CD4-positive, alpha-beta T cell treated with Interleukin-2 at 100 ng/mL for 4 hours (primary cell): ENCODE measurements around the gene ODF2.
"Not testable (repeated sequence)": the region's sequence is repeated elsewhere in the genome, so short reads cannot be mapped to it uniquely, and the experiment has no call there.

Experiments used
- DNase-seq: peaks from one replicate; pipeline ENCODE4 v3.0.0-alpha.2; 2020; ENCODE audit warnings: low spot score

The ODF2 gene

DNA sequence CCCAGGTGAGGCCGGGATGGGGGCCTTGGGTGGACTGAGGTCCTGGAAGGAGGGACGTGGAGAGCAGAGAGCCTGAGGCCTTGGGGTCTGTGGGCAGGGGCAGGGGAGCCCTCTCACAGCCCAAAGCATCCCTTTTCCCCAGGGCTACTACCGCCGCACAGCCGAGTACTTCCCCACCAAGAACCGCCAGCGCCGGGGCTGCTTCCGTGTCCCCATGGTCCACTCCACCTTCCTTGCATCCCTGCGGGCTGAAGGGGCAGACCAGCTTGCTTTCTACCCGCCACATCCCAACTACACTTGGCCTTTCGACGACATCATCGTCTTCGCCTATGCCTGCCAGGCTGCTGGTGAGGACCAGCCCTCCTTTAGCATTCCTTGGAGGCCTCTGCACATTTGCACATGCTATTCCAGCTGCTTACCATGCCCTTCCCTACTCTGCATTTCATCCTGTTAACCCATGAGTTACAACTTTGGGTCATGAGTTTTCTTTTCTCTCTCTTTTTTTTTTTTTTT lies 31.5 kb upstream of the ODF2 start:
- DNase-seq = no peak

DNA sequence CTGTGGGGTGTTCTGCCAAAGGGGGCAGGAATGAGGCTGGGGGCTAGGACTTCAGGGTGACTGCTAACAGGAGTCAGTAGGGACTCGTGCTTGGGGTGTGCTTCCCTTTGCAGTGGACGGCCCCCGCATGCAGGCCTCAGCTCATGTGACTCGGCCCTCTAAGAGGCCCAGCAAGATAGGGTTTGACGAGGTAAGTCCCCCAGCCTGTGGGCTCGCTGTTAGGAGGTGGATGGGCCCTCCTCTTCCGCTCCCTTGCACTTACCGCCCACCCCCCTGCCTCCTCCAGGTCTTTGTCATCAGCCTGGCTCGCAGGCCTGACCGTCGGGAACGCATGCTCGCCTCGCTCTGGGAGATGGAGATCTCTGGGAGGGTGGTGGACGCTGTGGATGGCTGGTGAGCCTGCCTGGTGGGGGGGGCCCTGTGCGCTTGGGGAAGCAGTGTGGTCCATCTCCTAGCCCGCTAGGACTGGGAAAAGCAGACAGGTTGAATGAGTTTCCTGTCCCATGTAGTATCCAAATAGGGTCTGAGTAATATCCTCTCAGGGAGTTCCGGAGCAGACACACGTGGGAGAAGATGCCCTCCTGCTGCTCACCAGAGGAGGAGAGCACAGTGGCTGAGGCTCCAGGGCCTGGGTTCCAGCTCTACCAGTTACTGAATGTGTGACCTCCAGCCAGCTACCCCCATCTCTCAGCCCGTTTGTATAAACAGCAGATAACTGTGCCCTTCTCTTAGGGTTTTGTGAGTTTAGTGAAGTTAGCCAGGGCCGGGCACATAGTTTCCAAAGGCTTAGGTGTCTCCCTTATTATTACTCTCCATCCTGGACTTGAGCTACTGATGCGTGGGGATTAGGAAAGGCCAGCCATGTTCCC lies 26.9 kb upstream of the ODF2 start:
- DNase-seq = no peak

GRCh38 chr9:128429513-128430086 lies 26.2 kb upstream of the ODF2 start:
- no peak for DNase-seq

DNA sequence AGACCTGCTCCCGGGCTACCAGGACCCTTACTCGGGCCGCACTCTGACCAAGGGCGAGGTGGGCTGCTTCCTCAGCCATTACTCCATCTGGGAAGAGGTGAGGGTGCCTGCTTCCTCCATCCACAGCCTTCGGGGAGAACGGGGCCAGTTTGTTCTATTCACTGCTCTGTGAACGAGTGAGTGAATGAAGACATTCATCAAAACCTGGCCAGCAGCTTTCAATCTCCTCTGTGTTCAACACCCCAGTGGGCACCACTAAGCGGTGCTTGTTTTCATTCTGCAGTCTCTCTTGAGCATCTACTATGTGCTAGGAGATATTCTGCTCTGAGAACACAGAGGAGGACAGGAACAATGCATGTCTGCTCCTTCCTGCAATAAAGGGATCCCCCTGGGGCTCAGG lies 24.6 kb upstream of the ODF2 start:
- no peak for DNase-seq

DNA sequence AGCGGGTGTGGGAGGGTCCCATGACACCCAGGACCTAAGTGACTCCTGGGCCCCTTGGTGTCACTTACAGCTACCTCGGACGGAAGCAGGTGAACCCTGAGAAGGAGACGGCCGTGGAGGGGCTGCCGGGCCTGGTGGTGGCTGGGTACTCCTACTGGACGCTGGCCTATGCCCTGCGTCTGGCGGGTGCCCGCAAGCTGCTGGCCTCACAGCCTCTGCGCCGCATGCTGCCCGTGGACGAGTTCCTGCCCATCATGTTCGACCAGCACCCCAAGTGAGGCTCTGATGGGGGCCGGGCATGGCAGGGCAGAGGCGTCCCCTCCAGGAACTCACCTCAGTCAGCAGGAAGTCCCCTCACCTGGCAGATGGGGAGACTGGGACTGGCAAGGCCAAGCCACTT lies 21.5 kb upstream of the ODF2 start:
- no peak for DNase-seq

DNA sequence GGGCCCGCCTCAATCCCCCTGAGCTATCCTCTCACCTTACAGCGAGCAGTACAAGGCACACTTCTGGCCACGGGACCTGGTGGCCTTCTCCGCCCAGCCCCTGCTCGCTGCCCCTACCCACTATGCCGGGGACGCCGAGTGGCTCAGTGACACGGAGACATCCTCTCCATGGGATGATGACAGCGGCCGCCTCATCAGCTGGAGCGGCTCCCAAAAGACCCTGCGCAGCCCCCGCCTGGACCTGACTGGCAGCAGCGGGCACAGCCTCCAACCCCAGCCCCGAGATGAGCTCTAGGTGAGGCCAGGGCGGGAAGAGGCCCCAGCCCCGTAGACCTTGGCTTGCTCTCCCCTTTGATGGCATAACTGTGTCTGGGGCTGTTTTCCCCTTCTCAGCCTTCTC lies 20.2 kb upstream of the ODF2 start:
- DNase-seq = no peak

DNA sequence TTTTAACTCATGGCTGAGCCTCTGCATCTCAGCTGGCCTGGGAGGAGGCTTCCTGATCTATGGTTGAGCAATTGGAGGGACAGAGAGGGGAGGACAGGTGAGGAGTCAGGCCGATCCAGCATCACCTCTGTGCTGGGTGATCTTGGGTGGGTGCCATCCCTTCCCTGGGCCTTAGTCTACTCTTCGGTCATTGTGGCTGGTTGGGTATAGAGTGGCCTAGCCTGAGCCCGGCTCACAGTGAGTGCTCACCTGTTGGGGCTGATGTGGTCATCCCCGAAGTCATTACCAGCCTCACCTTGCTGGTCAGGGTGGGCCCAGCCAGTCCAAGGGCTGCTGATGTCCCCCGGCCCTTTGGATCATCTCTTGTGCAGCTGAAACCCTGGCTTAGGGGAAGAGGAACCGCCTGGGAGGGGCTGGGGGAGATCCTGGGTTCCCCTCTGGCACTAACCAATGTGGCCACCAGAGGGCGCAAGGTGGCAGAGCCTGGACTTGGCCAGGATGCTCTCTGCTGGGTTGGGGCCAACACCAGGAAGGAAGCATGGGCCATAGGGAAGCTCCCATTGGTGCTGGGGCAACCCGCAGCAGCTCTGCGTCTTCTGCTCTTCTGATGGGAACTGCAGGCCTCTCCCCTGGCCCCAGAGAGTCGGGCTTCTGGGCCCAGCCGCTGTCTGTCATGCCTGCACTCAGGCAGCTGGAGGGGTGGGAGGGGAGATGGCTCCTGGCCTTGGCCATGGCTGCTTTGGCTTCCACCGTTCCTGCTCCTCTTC lies 17.3 kb upstream of the ODF2 start:
- peak; percentile 79 for DNase-seq

- no peak for DNase-seq
Measured at GRCh38 chr9:128439273-128439672, 16.5 kb upstream of the ODF2 start.

DNA sequence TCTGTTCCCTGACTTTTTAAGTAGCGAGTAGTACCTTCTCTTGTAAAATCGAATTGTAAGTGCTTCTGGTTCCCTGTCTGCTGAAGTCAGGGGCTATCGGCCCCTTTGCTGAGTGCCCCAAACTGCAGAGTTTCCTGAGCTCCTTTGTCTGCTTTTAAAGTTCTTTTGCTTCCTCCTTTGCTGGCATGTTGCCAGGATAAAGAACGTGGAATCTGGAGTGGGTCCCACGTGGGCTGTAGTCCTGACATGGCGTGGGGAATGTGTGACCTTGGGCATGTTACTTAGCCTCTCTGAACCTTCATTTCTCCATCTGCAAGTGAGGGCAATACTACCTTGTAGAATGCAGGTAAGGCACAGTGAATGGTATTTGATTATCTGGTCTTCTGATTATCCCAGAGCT lies 13.7 kb upstream of the ODF2 start:
- no peak for DNase-seq

DNA sequence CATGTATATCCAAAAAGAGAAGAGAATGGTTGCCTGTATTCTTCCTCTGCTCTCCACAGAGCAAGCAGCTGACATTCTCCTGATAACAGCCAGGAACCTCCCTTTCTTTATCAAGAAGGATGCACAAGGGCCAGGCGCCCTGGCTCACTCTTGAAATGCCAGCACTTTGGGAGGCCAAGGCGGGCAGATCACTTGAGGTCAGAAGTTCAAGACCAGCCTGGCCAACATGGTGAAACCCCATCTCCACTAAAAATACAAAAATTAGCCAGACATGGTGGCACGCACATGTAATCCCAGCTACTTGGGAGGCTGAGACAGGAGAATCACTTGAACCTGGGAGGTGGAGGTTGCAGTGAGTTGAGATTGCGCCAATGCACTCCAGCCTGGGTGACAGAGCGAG lies 9.3 kb upstream of the ODF2 start:
- DNase-seq = not testable (repeated sequence)

- DNase-seq = no peak
Measured at GRCh38 chr9:128448746-128449145, 7.1 kb upstream of the ODF2 start.

DNA sequence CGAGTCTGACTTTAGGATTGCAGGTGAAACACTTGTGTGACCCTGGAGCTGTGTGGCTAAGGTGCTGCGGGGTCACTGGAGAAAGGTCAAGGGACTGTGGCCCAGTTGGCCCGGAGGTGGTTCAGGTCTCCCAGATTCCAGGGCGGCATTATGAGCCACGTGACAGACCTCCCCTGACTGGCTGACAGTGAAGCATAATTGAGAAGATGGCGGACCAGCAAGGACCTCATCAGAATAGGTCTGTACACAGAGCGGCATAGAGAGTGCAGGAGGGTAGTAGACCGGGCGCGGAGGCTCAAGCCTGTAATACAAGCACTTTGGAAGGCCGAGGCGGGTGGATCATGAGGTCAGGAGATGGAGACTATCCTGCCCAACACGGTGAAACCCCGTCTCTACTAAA lies 815 bp upstream of the ODF2 start:
- no peak for DNase-seq

GRCh38 chr9:128456613-128457061 lies 831 bp downstream of the ODF2 start:
- peak; percentile 70 for DNase-seq

- DNase-seq = no peak
Measured at GRCh38 chr9:128457207-128457606, 1.4 kb downstream of the ODF2 start.

DNA sequence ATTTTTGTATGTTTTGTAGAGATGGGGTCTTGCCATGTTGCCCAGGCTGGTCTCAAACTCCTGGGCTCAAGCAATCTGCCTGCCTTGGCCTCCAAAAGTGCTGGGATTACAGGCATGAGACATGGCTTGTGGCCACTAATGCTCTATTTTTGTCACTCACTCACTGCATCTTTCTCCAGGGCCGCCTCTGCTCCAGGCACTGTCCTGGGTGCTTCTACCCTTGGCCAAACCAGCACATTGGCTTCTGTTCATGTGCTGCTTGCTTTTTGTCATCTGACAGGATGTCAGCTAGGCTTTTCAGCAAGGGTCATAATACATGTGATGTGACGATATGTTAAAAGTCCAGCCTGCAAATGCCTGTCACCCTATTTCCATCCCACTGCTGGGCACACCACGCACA lies 3.2 kb downstream of the ODF2 start:
- DNase-seq = no peak

DNA sequence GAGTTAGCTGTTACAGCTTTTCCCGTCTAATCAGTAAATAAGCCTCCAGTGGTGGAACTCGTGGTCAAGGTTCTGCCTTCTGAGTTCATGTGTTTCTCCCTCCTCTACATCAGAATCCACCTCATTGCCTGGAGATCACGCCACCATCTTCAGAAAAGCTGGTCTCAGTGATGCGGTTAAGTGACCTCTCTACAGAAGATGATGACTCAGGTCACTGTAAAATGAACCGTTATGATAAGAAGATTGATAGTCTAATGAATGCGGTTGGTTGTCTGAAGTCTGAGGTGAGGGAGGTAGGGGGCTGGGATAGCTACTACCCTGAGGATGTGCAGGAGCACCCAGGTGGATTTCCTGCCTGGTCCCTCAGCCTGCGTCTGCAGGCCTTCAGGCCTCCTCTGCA lies 13.3 kb downstream of the ODF2 start:
- no peak for DNase-seq

DNA sequence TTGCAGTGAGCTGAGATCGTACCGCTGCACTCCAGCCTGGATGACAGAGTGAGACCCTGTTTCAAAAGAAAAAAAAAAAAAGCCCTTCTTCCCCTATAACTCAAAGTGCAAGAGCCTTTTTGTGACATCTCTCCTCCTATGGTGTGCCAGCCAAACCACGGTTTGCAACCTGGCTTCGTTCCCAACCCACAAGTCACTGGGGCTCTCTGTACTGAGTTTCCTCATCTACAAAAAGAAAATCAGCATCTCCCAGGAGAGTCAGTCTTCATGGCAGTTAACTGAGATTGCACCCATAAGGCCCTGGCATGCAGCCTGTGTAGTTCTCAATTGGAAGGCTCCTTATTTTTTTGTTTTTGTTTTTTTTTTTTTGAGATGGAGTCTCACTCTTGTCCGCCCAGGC lies 14.8 kb downstream of the ODF2 start:
- no peak for DNase-seq

DNA sequence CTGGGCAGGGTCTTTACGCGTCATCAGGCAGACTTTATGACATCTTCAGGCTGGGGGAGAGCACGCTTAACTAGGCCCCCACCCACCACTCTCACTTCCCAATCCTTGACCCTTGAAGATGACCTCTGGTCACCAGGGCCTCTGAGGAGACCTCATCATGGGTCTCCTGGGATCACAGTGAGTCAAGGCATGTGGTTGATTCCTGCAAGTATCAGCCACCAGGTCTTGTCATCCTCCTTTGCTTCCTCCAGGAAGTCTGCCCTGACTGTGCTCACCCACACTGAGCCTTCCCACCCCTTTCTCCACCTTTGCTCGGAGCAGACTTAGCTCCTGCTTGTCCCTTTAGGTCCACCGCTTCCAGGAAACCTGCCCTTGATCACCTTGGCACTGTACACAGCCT lies 17.3 kb downstream of the ODF2 start:
- DNase-seq = no peak

DNA sequence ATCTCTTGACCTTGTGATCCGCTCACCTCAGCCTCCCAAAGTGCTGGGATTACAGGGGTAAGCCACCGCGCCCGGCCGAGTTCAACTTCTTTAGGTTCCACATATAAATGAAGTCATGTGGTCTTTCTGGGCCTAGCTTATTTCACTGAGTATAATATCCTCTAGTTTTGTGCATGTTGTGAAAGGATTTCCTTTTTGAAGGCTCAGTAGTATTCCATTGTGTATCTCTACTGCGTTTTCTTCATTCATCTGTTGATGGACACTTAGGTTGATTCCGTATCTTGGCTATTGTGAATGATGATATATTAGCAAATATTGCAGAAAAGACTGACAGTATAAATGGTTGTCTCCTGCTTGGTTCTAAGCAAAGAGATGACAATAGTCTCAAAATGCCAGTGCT lies 20.1 kb downstream of the ODF2 start:
- DNase-seq = no peak

- DNase-seq = no peak
Measured at GRCh38 chr9:128479262-128479661, 23.5 kb downstream of the ODF2 start.

DNA sequence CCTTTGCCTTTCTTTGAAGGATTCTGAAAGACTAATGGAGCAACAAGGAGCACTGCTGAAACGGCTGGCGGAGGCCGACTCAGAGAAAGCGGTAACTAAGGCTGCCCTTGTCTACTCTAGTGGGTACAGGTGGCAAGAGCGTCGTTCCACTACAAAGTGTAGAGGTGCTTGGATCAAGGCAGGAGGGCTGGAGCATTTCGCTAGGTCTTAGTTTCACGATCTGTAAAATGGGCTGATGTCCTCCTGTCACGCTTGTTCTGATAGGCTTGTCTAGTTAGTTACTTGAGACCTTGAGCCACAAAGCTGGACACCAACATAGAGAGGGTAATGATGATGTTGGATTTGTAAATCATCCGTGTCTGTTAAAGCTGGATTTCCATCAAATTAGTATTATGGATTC lies 25.8 kb downstream of the ODF2 start:
- no peak for DNase-seq

- DNase-seq = no peak
Measured at GRCh38 chr9:128482186-128482585, 26.4 kb downstream of the ODF2 start.
